Measurements from ENCODE around the gene SMPDL3B.
"Not testable (repeated sequence)": the region's sequence is repeated elsewhere in the genome, so short reads cannot be mapped to it uniquely, and the experiment has no call there.

The SMPDL3B gene

DNA sequence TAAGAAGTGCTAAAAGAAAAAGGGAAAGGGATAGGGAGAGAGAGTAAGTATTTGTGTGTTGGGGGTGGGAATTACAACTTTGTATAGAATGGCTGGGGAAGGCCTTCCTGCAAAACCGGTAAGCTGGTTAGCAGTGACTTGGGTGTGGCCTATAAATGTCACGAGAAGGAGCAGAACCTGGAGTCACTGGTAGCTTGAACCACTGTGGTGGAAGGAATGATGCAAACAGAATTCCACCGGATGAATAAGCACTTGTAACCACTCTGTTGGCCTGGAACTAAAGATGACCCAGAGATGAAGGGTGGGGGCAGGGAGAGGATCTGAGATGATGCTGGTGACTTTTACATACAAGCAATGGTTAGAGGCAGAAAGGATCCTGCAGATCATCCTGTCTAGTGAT, 33.9 kb downstream of the SMPDL3B start:
- no peak for DNase-seq

GRCh38 chr1:27970401-27970800, 35.6 kb downstream of the SMPDL3B start:
- DNase-seq: no peak

- DNase-seq: no peak
Measured at GRCh38 chr1:27971674-27972073, 36.9 kb downstream of the SMPDL3B start.

DNA sequence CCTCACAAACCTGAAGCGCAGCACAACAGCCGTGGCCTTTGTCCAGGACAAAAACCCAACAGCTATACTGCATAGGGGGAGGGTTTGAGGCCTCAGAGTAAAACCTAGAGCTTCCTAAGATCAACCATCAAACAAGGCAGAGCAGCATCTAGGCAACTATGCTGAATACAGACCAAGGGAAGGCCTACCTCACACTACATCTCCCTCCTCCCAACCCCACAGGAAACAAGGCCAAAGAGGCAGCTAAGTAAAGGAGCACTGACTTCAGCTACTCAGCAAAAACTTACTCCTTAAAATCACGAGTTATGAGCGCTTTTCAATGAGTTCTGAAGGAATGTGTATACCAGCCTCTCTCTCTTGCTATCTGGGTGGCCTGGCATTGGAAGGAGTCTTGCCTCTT, 37.3 kb downstream of the SMPDL3B start:
- DNase-seq: no peak

DNA sequence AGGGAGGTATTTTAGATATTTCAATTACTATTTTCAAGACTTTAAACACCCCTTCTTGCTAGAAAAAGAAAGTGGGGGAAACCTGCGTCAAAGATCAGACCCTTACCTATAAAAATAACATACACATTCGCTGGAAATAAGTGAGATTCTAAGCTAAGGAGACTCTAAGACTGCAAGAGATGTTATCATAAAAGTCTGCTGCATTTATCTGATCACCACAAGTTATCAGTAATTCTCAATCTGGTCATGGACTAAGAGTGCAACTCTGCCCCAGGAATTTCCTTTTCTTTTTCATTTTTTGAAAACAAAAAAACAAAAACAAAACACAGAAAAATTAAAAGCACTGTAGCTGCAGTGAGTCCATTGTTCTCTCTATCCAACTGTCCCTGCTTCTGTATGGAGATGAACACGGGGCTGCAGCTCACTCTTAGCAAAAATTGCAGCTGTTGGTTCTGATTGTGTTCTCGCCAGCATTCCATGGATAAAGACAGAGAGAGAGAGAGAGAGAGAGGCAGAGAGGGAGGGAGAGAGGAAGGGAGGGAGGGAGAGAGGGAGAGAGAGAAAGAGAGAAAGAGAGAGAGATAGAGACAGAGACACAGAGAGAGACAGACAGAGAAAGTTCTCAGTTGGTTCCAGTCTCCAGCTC, 39.1 kb downstream of the SMPDL3B start:
- no peak for DNase-seq

- no peak for DNase-seq
Measured at GRCh38 chr1:27974417-27974781, 39.6 kb downstream of the SMPDL3B start.

DNA sequence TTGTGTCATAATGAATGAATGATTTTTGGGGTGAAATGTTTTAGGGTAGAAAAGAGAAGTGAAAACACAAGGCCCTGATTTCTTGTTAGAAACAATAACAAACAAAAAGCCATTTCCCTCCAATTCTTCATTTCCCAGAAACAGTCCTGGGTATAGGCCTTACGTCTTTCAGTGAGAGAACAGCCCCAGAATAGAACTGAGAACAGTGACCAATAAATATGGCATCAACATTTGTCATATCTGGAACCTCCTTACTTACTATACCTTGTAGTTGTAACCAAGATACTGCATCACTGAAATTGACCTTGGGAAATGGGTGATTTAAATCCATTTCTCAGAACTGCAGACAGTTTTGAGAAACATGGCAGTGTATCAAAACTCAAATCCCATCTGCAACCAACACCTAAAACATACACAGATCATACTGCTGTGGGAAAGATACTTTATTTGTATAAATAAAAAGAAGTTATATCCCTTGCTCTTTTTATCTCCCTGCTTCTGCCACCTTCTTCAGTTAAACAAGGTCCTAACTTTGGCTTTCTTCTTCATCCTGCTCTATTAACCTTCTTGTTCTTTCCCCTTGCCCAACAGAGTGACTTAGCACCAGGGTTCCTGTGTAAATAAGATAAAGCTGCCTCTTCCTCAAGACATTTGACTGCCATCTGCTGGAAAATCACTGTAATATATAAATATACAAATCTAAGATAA, 44.5 kb downstream of the SMPDL3B start:
- DNase-seq: no peak

DNA sequence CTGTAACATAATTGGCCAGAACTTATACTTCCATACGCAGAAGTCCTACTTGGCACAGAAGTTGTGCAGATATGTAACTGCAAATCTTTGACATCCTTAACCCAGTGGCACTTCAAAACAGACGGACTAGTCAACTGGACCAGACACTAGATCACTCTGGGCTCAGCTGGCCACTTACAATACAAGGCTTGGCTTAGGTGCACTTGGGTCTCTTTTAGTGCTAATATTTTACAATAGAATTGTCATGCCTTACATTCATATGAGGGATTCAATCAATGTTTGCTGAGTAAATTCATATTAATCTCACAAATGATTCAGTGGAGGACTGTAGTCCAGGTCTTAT, 45.0 kb downstream of the SMPDL3B start:
- DNase-seq: no peak

GRCh38 chr1:27980216-27980845, 45.5 kb downstream of the SMPDL3B start:
- DNase-seq: no peak

GRCh38 chr1:27981145-27981544, 46.3 kb downstream of the SMPDL3B start:
- no peak for DNase-seq

DNA sequence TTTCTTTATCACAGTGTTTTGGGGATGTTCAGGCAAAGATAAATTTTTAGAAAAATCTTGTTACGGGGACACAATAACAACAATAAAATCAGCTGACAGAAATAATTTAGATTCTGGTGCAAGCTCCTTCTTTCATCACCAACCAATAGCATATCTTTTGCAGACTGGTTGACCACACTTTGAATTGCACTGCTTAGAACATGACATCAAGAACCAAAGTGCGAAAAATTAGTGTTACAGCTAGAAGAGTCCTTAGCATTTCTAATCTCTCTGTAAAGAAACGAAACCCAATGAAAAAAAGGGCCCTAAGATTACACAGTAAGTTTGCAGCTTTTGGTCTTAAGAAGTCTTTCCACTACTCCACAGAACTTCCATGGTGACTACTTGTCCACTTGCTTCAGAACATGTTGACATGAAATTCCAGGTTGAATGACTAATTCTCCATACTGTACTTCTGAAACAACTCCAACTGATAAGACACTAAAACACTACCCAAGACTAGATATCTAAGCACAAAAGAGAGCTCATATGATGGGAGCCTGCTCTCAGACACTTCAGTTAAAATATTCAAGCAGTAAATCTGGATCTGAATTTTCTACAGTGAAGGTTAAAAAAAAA, 56.2 kb downstream of the SMPDL3B start:
- DNase-seq: no peak

GRCh38 chr1:27992276-27992675, 57.5 kb downstream of the SMPDL3B start:
- DNase-seq: no peak

GRCh38 chr1:27993241-27993640, 58.4 kb downstream of the SMPDL3B start:
- DNase-seq: no peak

DNA sequence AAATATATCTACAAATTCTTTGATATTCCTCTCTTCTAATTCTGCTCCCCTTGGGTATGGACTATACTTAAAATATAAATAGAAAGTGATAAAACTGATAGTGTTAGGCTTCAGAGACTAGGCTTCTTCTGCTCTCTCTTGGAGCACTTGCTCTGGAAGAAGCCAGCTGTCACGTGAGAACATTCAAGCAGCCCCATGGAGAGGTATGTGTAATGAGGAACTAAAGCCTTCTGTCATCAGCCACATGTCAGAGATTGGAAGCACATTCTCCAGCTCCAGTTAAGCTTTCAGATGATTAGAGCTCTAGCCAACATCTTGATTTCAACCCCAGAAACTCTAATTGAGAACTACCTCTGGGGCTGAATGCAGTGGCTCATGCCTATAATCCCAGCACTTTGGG, 59.3 kb downstream of the SMPDL3B start:
- no peak for DNase-seq

DNA sequence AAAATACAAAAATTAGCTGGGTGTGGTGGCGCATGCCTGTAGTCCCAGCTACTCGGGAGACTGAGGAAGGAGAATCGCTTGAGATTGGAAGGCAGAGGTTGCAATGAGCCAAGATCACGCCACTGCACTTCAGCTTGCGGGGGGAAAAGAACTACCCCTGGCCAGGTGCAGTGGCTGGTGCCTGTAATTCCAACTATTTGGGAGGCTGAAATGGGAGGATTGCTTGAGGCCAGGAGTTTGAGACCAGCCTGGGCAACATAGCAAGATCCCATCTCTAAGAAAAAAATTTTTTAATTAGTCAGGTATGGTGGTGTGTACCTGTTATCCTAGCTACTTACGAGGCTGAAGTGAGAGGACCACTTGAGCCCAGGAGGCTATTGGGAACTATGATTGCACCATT, 59.7 kb downstream of the SMPDL3B start:
- DNase-seq: not testable (repeated sequence)

- no peak for DNase-seq
Measured at GRCh38 chr1:27999055-27999454, 64.3 kb downstream of the SMPDL3B start.

- DNase-seq: no peak
Measured at GRCh38 chr1:28002600-28002999, 67.8 kb downstream of the SMPDL3B start.

GRCh38 chr1:28003117-28003516, 68.3 kb downstream of the SMPDL3B start:
- not testable (repeated sequence) for DNase-seq
